ENCODE data around the gene CADPS. TPM values are rescaled to one million over a fixed set of nuclear protein-coding genes. Genes with fewer than 3 reads are reported as not detected.

The CADPS gene
- total RNA-seq, 1 experiment from 2014 or later = 7.0 TPM

DNA sequence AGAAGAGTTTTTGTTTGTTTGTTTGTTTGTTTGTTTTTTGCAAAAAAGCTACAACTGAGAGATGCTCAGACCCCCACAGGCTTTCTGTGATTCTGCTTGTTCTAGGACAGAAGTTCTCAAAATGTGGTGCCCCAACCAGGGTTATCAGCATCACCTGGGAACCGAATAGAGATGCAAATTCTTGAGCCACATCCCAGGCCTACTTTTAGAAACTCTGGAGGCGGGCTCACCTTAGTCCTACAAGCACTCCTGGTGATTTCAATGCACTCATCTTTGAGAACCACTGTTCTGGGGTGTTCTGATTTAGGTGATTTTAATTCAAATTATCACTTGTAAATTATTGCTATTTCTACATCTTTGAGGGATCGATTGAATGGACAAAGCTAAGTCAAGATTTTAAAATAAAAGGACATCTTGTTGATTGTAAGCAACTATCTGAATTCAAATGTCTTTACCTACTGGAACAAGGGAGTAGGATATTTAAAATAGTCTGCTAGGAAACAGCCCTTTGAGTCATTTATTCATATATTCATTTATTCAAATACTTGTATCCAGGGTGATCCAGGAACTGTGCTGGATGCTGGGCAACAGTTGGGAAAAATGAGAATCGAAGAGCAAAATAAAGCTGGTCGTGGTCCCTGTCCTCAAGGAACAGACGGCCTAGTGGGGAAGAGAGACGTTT is 44.7 kb upstream of the CADPS start:
- Mint-ChIP-seq H3K27ac (no peak overlapping the region), H3K36me3 (no peaks in the 10 kb centered on the region), H3K4me3 (no peak overlapping the region), H3K9me3 (0 out of 2 replicates have a peak, but pooled peaks cover 5% of the 10 kb centered on the region), H3K27me3 (ENCODE audit: low read depth) (no peaks in the 10 kb centered on the region; the same call in none of the 2 replicates), H3K4me1 (peaks cover 28% of the 10 kb centered on the region)
- TF ChIP-seq, protein P1, sequence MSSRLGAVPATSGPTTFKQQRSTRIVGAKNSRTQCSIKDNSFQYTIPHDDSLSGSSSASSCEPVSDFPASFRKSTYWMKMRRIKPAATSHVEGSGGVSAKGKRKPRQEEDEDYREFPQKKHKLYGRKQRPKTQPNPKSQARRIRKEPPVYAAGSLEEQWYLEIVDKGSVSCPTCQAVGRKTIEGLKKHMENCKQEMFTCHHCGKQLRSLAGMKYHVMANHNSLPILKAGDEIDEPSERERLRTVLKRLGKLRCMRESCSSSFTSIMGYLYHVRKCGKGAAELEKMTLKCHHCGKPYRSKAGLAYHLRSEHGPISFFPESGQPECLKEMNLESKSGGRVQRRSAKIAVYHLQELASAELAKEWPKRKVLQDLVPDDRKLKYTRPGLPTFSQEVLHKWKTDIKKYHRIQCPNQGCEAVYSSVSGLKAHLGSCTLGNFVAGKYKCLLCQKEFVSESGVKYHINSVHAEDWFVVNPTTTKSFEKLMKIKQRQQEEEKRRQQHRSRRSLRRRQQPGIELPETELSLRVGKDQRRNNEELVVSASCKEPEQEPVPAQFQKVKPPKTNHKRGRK (CRISPR knock-in tag; IDR thresholded peaks at IDR 0.05; ENCODE audit: borderline replicate concordance) = no peak
- TF ChIP-seq PRRX2 (CRISPR knock-in tag; IDR thresholded peaks at IDR 0.05) = no peak
- TF ChIP-seq ESRRA (CRISPR knock-in tag; IDR thresholded peaks at IDR 0.05; ENCODE audit: borderline replicate concordance) = no peak
- no peak for TF ChIP-seq ZNF396 (CRISPR knock-in tag; IDR thresholded peaks at IDR 0.05; ENCODE audit: borderline replicate concordance)
- TF ChIP-seq, protein P2, sequence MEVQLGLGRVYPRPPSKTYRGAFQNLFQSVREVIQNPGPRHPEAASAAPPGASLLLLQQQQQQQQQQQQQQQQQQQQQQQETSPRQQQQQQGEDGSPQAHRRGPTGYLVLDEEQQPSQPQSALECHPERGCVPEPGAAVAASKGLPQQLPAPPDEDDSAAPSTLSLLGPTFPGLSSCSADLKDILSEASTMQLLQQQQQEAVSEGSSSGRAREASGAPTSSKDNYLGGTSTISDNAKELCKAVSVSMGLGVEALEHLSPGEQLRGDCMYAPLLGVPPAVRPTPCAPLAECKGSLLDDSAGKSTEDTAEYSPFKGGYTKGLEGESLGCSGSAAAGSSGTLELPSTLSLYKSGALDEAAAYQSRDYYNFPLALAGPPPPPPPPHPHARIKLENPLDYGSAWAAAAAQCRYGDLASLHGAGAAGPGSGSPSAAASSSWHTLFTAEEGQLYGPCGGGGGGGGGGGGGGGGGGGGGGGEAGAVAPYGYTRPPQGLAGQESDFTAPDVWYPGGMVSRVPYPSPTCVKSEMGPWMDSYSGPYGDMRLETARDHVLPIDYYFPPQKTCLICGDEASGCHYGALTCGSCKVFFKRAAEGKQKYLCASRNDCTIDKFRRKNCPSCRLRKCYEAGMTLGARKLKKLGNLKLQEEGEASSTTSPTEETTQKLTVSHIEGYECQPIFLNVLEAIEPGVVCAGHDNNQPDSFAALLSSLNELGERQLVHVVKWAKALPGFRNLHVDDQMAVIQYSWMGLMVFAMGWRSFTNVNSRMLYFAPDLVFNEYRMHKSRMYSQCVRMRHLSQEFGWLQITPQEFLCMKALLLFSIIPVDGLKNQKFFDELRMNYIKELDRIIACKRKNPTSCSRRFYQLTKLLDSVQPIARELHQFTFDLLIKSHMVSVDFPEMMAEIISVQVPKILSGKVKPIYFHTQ (CRISPR knock-in tag; IDR thresholded peaks at IDR 0.05) = no peak
- no peak for TF ChIP-seq SP1 (CRISPR knock-in tag; conservative IDR thresholded peaks at IDR 0.05)
- TF ChIP-seq NFATC4 (CRISPR knock-in tag; IDR thresholded peaks at IDR 0.05) = no peak
- no peak for TF ChIP-seq KAT7 (CRISPR knock-in tag; IDR thresholded peaks at IDR 0.05; ENCODE audit: borderline replicate concordance)
- ChIA-PET POLR2A (no interaction called here), CTCF (no interaction called here)
- ATAC-seq (peak; percentile 85), DNase-seq (ENCODE audit: low spot score) (peak; percentile 14)

DNA sequence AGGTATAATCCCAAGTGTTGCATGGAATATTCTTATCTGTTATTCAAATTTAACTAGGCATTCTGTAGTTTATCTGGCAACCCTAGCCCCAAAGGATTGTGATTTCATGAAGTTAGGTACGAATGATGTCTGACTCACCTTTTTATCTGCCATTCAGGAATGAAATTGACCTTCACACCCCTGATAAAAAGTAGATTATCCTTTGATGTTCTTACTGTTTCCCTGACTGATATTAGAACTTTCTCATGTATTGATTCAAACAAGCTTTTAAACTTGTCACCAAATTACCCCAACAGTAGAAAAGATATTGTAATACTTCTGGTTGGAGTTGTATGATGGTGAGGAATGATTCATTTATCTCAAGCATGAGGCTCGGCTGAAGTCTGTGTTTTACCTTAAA is 43.6 kb upstream of the CADPS start:
- H3K4me1 Mint-ChIP-seq = peaks cover 28% of the 10 kb centered on the region
- POLR2A ChIA-PET = no interaction called here
- CTCF ChIA-PET = no interaction called here
- ATAC-seq (no peak), DNase-seq (ENCODE audit: low spot score) (no peak)
- H3K27ac Mint-ChIP-seq = no peak overlapping the region
- no peaks in the 10 kb centered on the region for H3K36me3 Mint-ChIP-seq
- H3K4me3 Mint-ChIP-seq = no peak overlapping the region
- H3K27me3 Mint-ChIP-seq (ENCODE audit: low read depth) = no peaks in the 10 kb centered on the region; the same call in none of the 2 replicates
- H3K9me3 Mint-ChIP-seq = 0 out of 2 replicates have a peak, but pooled peaks cover 5% of the 10 kb centered on the region
- TF ChIP-seq, protein P3, sequence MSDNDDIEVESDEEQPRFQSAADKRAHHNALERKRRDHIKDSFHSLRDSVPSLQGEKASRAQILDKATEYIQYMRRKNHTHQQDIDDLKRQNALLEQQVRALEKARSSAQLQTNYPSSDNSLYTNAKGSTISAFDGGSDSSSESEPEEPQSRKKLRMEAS (CRISPR knock-in tag; IDR thresholded peaks at IDR 0.05) = no peak
- TF ChIP-seq JUN (CRISPR knock-in tag; IDR thresholded peaks at IDR 0.05) (no peak), RORB (CRISPR knock-in tag; IDR thresholded peaks at IDR 0.05) (no peak), ZNF317 (CRISPR knock-in tag; IDR thresholded peaks at IDR 0.05; ENCODE audit: borderline replicate concordance, low read depth) (no peak), ZNF263 (CRISPR knock-in tag; IDR thresholded peaks at IDR 0.05; ENCODE audit: low read depth) (no peak), ZNF423 (CRISPR knock-in tag; IDR thresholded peaks at IDR 0.05) (no peak), MXD4 (CRISPR knock-in tag; IDR thresholded peaks at IDR 0.05; ENCODE audit: borderline replicate concordance) (no peak), CREB1 (CRISPR knock-in tag; IDR thresholded peaks at IDR 0.05) (no peak)
- TF ChIP-seq, protein P4, sequence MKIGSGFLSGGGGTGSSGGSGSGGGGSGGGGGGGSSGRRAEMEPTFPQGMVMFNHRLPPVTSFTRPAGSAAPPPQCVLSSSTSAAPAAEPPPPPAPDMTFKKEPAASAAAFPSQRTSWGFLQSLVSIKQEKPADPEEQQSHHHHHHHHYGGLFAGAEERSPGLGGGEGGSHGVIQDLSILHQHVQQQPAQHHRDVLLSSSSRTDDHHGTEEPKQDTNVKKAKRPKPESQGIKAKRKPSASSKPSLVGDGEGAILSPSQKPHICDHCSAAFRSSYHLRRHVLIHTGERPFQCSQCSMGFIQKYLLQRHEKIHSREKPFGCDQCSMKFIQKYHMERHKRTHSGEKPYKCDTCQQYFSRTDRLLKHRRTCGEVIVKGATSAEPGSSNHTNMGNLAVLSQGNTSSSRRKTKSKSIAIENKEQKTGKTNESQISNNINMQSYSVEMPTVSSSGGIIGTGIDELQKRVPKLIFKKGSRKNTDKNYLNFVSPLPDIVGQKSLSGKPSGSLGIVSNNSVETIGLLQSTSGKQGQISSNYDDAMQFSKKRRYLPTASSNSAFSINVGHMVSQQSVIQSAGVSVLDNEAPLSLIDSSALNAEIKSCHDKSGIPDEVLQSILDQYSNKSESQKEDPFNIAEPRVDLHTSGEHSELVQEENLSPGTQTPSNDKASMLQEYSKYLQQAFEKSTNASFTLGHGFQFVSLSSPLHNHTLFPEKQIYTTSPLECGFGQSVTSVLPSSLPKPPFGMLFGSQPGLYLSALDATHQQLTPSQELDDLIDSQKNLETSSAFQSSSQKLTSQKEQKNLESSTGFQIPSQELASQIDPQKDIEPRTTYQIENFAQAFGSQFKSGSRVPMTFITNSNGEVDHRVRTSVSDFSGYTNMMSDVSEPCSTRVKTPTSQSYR (CRISPR knock-in tag; IDR thresholded peaks at IDR 0.05) = no peak
- TF ChIP-seq, protein P5, sequence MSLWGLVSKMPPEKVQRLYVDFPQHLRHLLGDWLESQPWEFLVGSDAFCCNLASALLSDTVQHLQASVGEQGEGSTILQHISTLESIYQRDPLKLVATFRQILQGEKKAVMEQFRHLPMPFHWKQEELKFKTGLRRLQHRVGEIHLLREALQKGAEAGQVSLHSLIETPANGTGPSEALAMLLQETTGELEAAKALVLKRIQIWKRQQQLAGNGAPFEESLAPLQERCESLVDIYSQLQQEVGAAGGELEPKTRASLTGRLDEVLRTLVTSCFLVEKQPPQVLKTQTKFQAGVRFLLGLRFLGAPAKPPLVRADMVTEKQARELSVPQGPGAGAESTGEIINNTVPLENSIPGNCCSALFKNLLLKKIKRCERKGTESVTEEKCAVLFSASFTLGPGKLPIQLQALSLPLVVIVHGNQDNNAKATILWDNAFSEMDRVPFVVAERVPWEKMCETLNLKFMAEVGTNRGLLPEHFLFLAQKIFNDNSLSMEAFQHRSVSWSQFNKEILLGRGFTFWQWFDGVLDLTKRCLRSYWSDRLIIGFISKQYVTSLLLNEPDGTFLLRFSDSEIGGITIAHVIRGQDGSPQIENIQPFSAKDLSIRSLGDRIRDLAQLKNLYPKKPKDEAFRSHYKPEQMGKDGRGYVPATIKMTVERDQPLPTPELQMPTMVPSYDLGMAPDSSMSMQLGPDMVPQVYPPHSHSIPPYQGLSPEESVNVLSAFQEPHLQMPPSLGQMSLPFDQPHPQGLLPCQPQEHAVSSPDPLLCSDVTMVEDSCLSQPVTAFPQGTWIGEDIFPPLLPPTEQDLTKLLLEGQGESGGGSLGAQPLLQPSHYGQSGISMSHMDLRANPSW (CRISPR knock-in tag; conservative IDR thresholded peaks at IDR 0.05; ENCODE audit: low read depth) = no peak
- TF ChIP-seq, protein P6, sequence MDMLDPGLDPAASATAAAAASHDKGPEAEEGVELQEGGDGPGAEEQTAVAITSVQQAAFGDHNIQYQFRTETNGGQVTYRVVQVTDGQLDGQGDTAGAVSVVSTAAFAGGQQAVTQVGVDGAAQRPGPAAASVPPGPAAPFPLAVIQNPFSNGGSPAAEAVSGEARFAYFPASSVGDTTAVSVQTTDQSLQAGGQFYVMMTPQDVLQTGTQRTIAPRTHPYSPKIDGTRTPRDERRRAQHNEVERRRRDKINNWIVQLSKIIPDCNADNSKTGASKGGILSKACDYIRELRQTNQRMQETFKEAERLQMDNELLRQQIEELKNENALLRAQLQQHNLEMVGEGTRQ (CRISPR knock-in tag; IDR thresholded peaks at IDR 0.05) = no peak
- TF ChIP-seq, protein P7, sequence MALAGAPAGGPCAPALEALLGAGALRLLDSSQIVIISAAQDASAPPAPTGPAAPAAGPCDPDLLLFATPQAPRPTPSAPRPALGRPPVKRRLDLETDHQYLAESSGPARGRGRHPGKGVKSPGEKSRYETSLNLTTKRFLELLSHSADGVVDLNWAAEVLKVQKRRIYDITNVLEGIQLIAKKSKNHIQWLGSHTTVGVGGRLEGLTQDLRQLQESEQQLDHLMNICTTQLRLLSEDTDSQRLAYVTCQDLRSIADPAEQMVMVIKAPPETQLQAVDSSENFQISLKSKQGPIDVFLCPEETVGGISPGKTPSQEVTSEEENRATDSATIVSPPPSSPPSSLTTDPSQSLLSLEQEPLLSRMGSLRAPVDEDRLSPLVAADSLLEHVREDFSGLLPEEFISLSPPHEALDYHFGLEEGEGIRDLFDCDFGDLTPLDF (CRISPR knock-in tag; IDR thresholded peaks at IDR 0.05) = no peak
- TF ChIP-seq, protein P8, sequence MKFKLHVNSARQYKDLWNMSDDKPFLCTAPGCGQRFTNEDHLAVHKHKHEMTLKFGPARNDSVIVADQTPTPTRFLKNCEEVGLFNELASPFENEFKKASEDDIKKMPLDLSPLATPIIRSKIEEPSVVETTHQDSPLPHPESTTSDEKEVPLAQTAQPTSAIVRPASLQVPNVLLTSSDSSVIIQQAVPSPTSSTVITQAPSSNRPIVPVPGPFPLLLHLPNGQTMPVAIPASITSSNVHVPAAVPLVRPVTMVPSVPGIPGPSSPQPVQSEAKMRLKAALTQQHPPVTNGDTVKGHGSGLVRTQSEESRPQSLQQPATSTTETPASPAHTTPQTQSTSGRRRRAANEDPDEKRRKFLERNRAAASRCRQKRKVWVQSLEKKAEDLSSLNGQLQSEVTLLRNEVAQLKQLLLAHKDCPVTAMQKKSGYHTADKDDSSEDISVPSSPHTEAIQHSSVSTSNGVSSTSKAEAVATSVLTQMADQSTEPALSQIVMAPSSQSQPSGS (CRISPR knock-in tag; IDR thresholded peaks at IDR 0.05; ENCODE audit: borderline replicate concordance, low read depth) = no peak
